ENCODE measurements around the gene PRPSAP1.
A peak's percentile ranks its signal among the peaks of the same experiment; 100 is the strongest.

- TF ChIP-seq EZH2 (optimal IDR thresholded peaks at IDR 0.05; ENCODE audit: low read depth, low read length) (no peak), CTCF (IDR thresholded peaks at IDR 0.05; ENCODE audit: low read length) (peak; percentile 97)
Measured at GRCh38 chr17:76278952-76279741, 74.6 kb downstream of the PRPSAP1 start.

Measured in MM.1S (cell line).